SK-N-SH (cell line): ENCODE data around the gene MACROD2.

Experiments
- CTCF ChIP-seq: fragments of 200-600 bp; sonication (generic); IDR thresholded peaks from 2 replicates; pipeline ENCODE4 v1.6.1; 2017; ENCODE audit warnings: antibody characterized with exemption, mild to moderate bottlenecking, moderate library complexity
- POLR2AphosphoS5 ChIP-seq: IDR thresholded peaks from 2 replicates; pipeline ENCODE4 v1.6.1; 2012; ENCODE audit warnings: low read depth, low read length
- RAD21 ChIP-seq: IDR thresholded peaks from 2 replicates; pipeline ENCODE4 v1.6.1; 2012; ENCODE audit warnings: mild to moderate bottlenecking, low read length
- TEAD4 ChIP-seq: IDR thresholded peaks from 2 replicates; pipeline ENCODE4 v1.4.0; 2012; ENCODE audit warnings: mild to moderate bottlenecking, borderline replicate concordance; ENCODE audit not compliant: insufficient read depth
- TF ChIP-seq, protein P1 (sequence below): IDR thresholded peaks from 2 replicates; pipeline ENCODE4 v1.4.0; 2012; ENCODE audit warnings: low read depth, borderline replicate concordance

GRCh38 chr20:15187612-15188011 is 1192.3 kb downstream of the MACROD2 start:
- TF ChIP-seq CTCF (no peak), RAD21 (no peak), TEAD4 (no peak), POLR2AphosphoS5 (no peak)
- TF ChIP-seq, protein P1, sequence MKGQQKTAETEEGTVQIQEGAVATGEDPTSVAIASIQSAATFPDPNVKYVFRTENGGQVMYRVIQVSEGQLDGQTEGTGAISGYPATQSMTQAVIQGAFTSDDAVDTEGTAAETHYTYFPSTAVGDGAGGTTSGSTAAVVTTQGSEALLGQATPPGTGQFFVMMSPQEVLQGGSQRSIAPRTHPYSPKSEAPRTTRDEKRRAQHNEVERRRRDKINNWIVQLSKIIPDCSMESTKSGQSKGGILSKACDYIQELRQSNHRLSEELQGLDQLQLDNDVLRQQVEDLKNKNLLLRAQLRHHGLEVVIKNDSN, result no peak
